D721Med (cell line): ENCODE results near the gene SPATA16.

ENCODE experiments used
- DNase-seq: peaks from one replicate; pipeline ENCODE4 v3.0.0; 2011; ENCODE audit warnings: low spot score; ENCODE audit not compliant: insufficient read length
- FAIRE-seq: peaks from 2 replicates; lab custom pipeline; 2011; peaks lifted over from hg19 to GRCh38; lab: Jason Lieb, UNC
- TF ChIP-seq, protein P1 (sequence below): IDR thresholded peaks from 2 replicates; pipeline ENCODE4 v1.5.1; 2012; ENCODE audit warnings: mild to moderate bottlenecking, control low read depth; ENCODE audit not compliant: insufficient read depth; ENCODE audit errors: missing control alignments

SPATA16 gene

DNA sequence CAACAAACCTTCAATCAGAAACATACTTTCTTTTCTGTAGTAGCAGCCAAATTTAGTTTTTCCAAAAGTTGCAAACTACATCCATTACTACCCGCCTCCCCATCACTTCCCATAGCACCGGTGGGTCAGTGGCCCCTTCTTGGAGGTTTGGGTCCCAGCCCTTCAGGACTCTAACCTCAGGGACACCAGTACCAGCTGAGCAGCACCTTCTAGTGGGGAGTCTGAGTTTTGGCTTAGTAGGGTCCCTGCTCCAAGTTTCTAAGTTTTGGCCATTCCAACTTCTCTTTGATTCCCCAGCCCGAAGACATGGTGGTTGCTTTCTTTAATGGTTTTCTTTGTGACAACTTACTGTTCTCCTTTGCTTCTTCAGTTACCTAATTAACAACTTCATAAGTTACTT lies 229.9 kb downstream of the SPATA16 start:
- no peak for DNase-seq
- no peak for FAIRE-seq
- TF ChIP-seq, protein P1, sequence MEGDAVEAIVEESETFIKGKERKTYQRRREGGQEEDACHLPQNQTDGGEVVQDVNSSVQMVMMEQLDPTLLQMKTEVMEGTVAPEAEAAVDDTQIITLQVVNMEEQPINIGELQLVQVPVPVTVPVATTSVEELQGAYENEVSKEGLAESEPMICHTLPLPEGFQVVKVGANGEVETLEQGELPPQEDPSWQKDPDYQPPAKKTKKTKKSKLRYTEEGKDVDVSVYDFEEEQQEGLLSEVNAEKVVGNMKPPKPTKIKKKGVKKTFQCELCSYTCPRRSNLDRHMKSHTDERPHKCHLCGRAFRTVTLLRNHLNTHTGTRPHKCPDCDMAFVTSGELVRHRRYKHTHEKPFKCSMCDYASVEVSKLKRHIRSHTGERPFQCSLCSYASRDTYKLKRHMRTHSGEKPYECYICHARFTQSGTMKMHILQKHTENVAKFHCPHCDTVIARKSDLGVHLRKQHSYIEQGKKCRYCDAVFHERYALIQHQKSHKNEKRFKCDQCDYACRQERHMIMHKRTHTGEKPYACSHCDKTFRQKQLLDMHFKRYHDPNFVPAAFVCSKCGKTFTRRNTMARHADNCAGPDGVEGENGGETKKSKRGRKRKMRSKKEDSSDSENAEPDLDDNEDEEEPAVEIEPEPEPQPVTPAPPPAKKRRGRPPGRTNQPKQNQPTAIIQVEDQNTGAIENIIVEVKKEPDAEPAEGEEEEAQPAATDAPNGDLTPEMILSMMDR: no peak

- DNase-seq (no peak), FAIRE-seq (no peak)
- TF ChIP-seq, protein P1: no peak
Measured at GRCh38 chr3:172908771-172909270, 232.2 kb downstream of the SPATA16 start.

- no peak for FAIRE-seq
- DNase-seq: no peak
- TF ChIP-seq, protein P1: no peak
Measured at GRCh38 chr3:172905451-172905850, 235.6 kb downstream of the SPATA16 start.

DNA sequence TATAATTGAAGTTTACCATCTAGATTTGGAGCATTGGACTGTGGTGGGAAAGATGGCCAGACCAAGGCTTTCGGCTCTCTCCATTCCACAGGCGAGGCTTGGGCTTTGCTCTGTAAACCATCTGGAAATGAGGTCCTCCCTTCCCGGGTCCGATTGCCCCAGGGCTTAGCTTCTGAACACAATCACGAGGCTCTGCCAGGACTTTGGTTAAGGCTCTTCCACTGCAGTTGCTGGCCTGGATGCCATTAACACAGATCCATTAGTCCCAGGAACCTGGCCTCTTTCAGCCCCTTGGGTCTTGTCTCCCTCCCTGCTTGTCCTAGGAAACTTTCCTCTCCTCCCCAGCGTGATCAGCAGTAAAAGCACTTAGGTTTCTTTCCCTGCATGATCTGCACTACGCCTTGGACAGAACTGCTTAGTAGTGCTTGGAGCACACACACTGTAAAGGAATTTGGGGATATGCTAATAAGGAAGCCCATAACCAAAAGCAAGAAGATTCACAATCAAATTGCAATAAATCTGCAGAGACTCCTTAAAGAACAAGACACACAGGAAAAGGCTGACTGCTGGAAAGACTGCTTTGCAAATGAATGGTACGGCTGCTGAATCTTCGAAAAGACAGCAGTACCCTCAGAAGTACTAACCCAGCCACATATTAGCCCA lies 236.2 kb downstream of the SPATA16 start:
- DNase-seq: no peak

GRCh38 chr3:172903642-172904320 lies 237.3 kb downstream of the SPATA16 start:
- DNase-seq (no peak), FAIRE-seq (no peak)
- TF ChIP-seq, protein P1: no peak

More for the DNA sequence above, 236.2 kb downstream of the SPATA16 start:
- TF ChIP-seq, protein P1: no peak
- FAIRE-seq: no peak

- TF ChIP-seq, protein P1: no peak
- FAIRE-seq: no peak
- DNase-seq: no peak
Measured at GRCh38 chr3:172892158-172892557, 248.9 kb downstream of the SPATA16 start.

- DNase-seq (no peak), FAIRE-seq (no peak)
Measured at GRCh38 chr3:172885704-172886103, 255.3 kb downstream of the SPATA16 start.

More at GRCh38 chr3:172885704-172886103, 255.3 kb downstream of the SPATA16 start:
- TF ChIP-seq, protein P1: no peak
